ENCODE data around the gene FOXR2. TPM values are rescaled to one million over a fixed set of nuclear protein-coding genes. Genes with fewer than 3 reads are reported as not detected.

FOXR2 gene
- total RNA-seq, 1 experiment from 2014 or later, result not detected

Other genes with a start within 250 kb of the FOXR2 start
- gene MAGEH1, start 171.3 kb upstream of the FOXR2 start, total RNA-seq (2014; rRNA removed; shearing (Covaris generic)), result 18.0 and 18.4 TPM in 2 replicates
- gene USP51, start 133.6 kb upstream of the FOXR2 start, total RNA-seq (2014; rRNA removed; shearing (Covaris generic)), result 6.6 and 6.7 TPM in 2 replicates
- gene RRAGB, start 94.3 kb downstream of the FOXR2 start, total RNA-seq (2014; rRNA removed; shearing (Covaris generic)), result 6.1 and 9.0 TPM in 2 replicates